Right lobe of liver (tissue), 6 donors: ENCODE results near the gene COLEC11. TPM values are rescaled to one million over a fixed set of nuclear protein-coding genes. Genes with fewer than 3 reads are reported as not detected.
"Not testable (repeated sequence)": the region's sequence is repeated elsewhere in the genome, so short reads cannot be mapped to it uniquely, and the experiment has no call there.

ENCODE experiments used
- ATAC-seq, 4 donors: fragments of 200-7000 bp; cut with Tn5 transposase; one replicate each; pipeline ENCODE4 v1.9.1; 2020; ENCODE audit warnings: mild to moderate bottlenecking in 4 of 4, moderate library complexity in 4 of 4
- DNase-seq, 3 donors: peaks; one replicate each; pipeline ENCODE4 v3.0.0-alpha.2; 2020
- H3K27ac ChIP-seq, 3 donors: fragments of 200-600 bp; one replicate each; pipeline ENCODE4 v1.8.0; 2022
- H3K27me3 ChIP-seq, 2 donors: fragments of 200-600 bp; one replicate each; pipeline ENCODE4 v1.8.0; 2022
- H3K36me3 ChIP-seq, 4 donors: fragments of 200-600 bp; sonication (generic) in 1 of 4; one replicate each; pipeline versions ENCODE4 v1.5.1 to v1.8.0; 2017 to 2022; ENCODE audit warnings: control low read depth in 1 of 4
- H3K4me1 ChIP-seq, 4 donors: fragments of 200-600 bp; sonication (generic) in 1 of 4; one replicate each; pipeline versions ENCODE4 v1.5.1 to v1.8.0; 2017 to 2022; ENCODE audit warnings: control low read depth in 1 of 4
- H3K4me3 ChIP-seq, 3 donors: fragments of 200-600 bp; one replicate each; pipeline ENCODE4 v1.8.0; 2022
- H3K9me3 ChIP-seq, 4 donors: fragments of 200-600 bp; sonication (generic) in 1 of 4; one replicate each; pipeline versions ENCODE4 v1.5.1 to v1.8.0; 2017 to 2022; ENCODE audit warnings: control low read depth in 1 of 4
- POLR2A ChIP-seq: fragments of 450-650 bp; IDR thresholded peaks from one replicate; pipeline ENCODE4 v1.6.1; 2017; ENCODE audit warnings: antibody characterized with exemption, mild to moderate bottlenecking
- WGBS: methylation state at CpG from one replicate; pipeline ENCODE4 v1.1.6; 2018; ENCODE audit warnings: low coverage, low lambda C conversion rate; ENCODE audit not compliant: insufficient coverage; ENCODE audit errors: missing lambda C conversion rate; 5-methylcytosine and 5-hydroxymethylcytosine counted together
- intact Hi-C, 2 donors: fragments of 100-400 bp; cut with DNase I; formaldehyde crosslinking; loops; one replicate each; pipeline versions ENCODE4 v1.11.2 to v1.14.1; 2022
- total RNA-seq, 6 experiments: library from RNA; depleted of rRNA in 2 of 6; stranded (reverse); fragments of >200 nt in 2 of 6; fragmentation: NEBNext Ultra II Directional in 3 of 6; extraction: Animal tissue kit (Norgen Biotek cat#: 25700) in 3 of 6; gene quantifications; one replicate each; pipeline versions ENCODE4 v1.1.0 to v1.2.4, GENCODE V29; 2016 to 2023
- TF ChIP-seq, protein P1 (sequence below), 4 donors: fragments of 200-600 bp in 3 of 4; fragments of 450-650 bp in 1 of 4; IDR thresholded peaks; one replicate each; pipeline versions ENCODE4 v1.5.1 to v1.8.0; 2016 to 2022; ENCODE audit warnings: antibody characterized with exemption in 4 of 4, mild to moderate bottlenecking in 2 of 4
- donor health status: DM: no; HTN: yes; CAD: no.
- donor health status: DM: no; HTN: no; CAD: no.
- donor health status: DM: no; HTN: no; CAD: no.
- donor health status: DM: no; HTN: yes; CAD: no.
- donor health status: DM: no; HTN: yes; CAD: no.

The COLEC11 gene
- total RNA-seq, 6 experiments from 2014 or later: 25.2 to 58.6 (median 41.1) TPM

DNA sequence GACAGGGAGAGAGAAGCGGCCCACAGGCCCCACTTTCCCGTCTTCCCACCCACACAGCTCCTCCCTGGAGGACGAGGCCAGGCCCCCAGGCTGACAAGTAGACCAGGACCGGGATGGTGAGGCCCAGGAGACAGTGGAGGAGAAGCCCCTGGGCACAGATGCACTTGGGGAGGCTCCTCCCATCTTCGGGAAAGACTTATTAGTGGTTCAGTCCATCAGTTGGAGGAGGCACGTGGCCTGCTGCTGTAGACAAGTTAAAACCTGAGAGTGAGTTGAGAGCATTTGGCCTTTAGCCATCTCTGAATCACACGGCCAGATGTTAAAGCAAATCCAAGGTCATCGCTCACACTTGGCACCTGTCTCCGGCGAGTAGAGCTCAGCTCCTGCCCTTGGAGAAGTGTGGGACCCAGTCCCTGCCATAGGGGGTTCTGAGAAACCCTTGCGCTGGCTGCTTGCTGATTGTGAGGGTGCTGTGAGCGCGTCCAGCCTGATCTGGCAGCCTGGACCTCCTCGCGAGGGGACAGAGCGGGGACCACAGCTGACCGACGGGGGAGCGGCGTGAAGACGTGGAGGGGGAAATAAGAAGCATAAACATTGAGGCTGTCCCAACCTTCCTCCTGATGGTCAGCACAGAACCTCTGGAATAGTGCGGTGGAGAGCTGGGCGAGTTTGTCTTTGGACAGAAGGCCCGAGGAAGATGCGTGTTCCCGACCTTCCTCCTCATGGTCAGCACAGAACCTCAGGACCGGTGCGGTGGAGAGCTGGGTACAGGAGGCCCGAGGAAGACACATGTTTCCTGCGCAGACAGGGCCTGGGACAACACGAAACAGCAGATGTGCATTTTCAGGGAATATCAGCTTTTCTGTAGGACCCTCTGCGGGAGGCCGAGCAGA is 38.4 kb downstream of the COLEC11 start:
- TF ChIP-seq, protein P1, sequence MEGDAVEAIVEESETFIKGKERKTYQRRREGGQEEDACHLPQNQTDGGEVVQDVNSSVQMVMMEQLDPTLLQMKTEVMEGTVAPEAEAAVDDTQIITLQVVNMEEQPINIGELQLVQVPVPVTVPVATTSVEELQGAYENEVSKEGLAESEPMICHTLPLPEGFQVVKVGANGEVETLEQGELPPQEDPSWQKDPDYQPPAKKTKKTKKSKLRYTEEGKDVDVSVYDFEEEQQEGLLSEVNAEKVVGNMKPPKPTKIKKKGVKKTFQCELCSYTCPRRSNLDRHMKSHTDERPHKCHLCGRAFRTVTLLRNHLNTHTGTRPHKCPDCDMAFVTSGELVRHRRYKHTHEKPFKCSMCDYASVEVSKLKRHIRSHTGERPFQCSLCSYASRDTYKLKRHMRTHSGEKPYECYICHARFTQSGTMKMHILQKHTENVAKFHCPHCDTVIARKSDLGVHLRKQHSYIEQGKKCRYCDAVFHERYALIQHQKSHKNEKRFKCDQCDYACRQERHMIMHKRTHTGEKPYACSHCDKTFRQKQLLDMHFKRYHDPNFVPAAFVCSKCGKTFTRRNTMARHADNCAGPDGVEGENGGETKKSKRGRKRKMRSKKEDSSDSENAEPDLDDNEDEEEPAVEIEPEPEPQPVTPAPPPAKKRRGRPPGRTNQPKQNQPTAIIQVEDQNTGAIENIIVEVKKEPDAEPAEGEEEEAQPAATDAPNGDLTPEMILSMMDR (IDR thresholded peaks at IDR 0.05): no peak
- no peak for TF ChIP-seq POLR2A
- Histone ChIP-seq H3K4me1 (no peaks in the 10 kb centered on the region), H3K9me3 (no peaks in the 10 kb centered on the region), H3K27ac (no peak overlapping the region), H3K4me3 (no peak overlapping the region), H3K36me3 (no peaks in the 10 kb centered on the region), H3K27me3 (no peaks in the 10 kb centered on the region)
- ATAC-seq (no peak), DNase-seq (no peak)
- intact Hi-C loops: no loop called here
- 69% methylated on average over 19 of the region's 33 CpGs for WGBS

GRCh38 chr2:3633982-3634595 is 39.2 kb downstream of the COLEC11 start:
- DNase-seq: no peak
- TF ChIP-seq, protein P1 (IDR thresholded peaks at IDR 0.05): no peak
- TF ChIP-seq POLR2A: no peak
- intact Hi-C loops: no loop called here
- Histone ChIP-seq H3K9me3 (no peaks in the 10 kb centered on the region), H3K27me3 (no peaks in the 10 kb centered on the region), H3K4me3 (no peak overlapping the region), H3K4me1 (no peaks in the 10 kb centered on the region), H3K27ac (no peak overlapping the region), H3K36me3 (no peaks in the 10 kb centered on the region)
- 79% methylated on average over 8 of the region's 11 CpGs for WGBS
- no peak for ATAC-seq

DNA sequence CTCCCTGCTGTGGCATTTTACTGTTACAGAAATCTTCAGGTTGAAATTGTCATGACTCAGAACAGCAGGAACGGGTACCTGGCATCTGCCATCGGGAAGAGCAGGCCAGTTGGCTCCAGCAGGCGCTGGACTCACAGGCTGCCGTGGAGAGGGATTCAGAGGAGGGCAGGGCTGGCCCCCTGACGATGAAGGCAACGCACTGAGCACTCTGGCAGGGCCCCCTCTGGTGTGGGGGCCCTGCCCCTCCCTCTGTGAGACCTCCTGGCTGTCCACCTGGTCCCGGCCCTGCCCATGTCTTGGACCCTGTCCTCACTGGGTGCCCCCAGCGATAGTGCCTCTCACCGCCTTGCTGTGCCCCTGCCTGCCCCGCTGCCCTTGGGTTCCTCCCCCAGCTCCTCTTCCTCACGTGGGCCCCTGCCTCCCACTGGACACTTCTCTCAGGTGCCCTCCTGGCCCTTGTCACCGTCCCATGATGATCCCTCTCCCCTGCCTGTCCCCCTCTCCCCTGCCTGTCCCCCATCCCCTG is 39.7 kb downstream of the COLEC11 start:
- no peaks in the 10 kb centered on the region for H3K4me1 ChIP-seq
- ATAC-seq: no peak
- H3K36me3 ChIP-seq: no peaks in the 10 kb centered on the region
- H3K27ac ChIP-seq: no peak overlapping the region
- no peak for DNase-seq
- TF ChIP-seq, protein P1 (IDR thresholded peaks at IDR 0.05): no peak
- TF ChIP-seq POLR2A: no peak
- intact Hi-C loops: no loop called here
- no peaks in the 10 kb centered on the region for H3K9me3 ChIP-seq
- H3K4me3 ChIP-seq: no peak overlapping the region
- WGBS: 54% methylated on average over 7 of the region's 12 CpGs
- H3K27me3 ChIP-seq: no peaks in the 10 kb centered on the region

DNA sequence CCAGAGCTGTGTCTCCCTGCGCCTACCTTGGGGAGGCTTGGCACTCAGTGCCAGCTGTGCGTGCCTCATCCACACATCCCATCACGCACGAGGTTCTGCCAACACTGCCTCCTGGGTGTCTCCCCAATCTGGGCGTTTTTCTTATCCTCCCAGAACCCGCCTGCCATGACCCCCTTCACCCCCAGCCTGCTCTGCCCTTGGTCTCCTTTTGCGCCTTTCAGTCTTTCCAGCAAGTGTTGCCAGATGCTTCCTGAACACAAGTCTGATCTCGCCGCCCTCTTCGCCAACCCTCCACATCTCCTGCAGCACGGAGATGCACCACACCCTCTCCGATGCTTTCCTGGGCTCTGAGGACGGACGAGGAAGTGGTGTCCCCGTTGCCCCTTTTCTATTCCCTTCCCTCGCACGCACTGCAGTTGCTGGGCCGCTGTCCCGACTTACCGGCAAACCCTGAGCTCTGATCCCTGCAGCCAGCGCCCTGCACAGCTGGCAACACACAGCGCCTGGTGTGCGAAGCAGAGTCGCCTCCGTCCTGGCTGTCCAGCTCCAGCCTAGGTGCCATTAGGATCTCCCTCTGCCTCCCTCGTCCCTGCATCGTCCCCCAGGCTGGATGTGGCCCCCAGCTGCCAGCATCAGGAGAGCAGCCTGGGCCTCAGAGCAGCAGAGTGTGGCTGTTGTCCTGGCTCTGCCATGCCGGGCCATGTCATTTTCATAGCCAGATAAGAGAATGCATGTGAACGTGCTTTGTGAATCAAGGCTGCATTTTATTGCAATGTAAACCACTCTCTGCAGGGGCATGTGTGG is 40.5 kb downstream of the COLEC11 start:
- no peak for DNase-seq
- Histone ChIP-seq H3K9me3 (no peaks in the 10 kb centered on the region), H3K4me1 (no peaks in the 10 kb centered on the region), H3K27me3 (no peaks in the 10 kb centered on the region), H3K27ac (no peak overlapping the region), H3K36me3 (no peaks in the 10 kb centered on the region), H3K4me3 (no peak overlapping the region)
- intact Hi-C loops: no loop called here
- no peak for ATAC-seq
- WGBS: 70% methylated on average over 21 of the region's 29 CpGs
- TF ChIP-seq, protein P1 (IDR thresholded peaks at IDR 0.05): no peak
- TF ChIP-seq POLR2A: no peak

GRCh38 chr2:3635975-3636327 is 41.0 kb downstream of the COLEC11 start:
- 88% methylated on average over 12 of the region's 16 CpGs for WGBS
- H3K9me3 ChIP-seq, H3K4me3 ChIP-seq, H3K27ac ChIP-seq, intact Hi-C loops, H3K27me3 ChIP-seq, ATAC-seq, H3K4me1 ChIP-seq, DNase-seq, H3K36me3 ChIP-seq: not testable (repeated sequence)
